Mesothelial cell of epicardium (in vitro differentiated cells): Measurements from ENCODE around the gene SV2A. TPM values are rescaled to one million over a fixed set of nuclear protein-coding genes. Genes with fewer than 3 reads are reported as not detected.
A peak's percentile ranks its signal among the peaks of the same experiment; 100 is the strongest.
"Not testable (repeated sequence)": the region's sequence is repeated elsewhere in the genome, so short reads cannot be mapped to it uniquely, and the experiment has no call there.

Source experiments
- DNase-seq, 2 experiments: peaks; one replicate each; pipeline ENCODE4 v3.0.0; 2021; ENCODE audit warnings: low spot score in 2 of 2; ENCODE audit not compliant: unreplicated experiment in 2 of 2
- H3K27ac Mint-ChIP-seq: 2 replicates; pipeline ENCODE4 v1.8.0; 2021; ENCODE audit warnings: mixed read lengths
- H3K27me3 Mint-ChIP-seq: 2 replicates; pipeline ENCODE4 v1.8.0; 2021; ENCODE audit warnings: low read depth, mixed read lengths
- H3K36me3 Mint-ChIP-seq: 2 replicates; pipeline ENCODE4 v1.8.0; 2021; ENCODE audit warnings: mixed read lengths
- H3K4me1 Mint-ChIP-seq: 2 replicates; pipeline ENCODE4 v1.8.0; 2021; ENCODE audit warnings: mixed read lengths
- H3K4me3 Mint-ChIP-seq: 2 replicates; pipeline ENCODE4 v1.8.0; 2021; ENCODE audit warnings: mild to moderate bottlenecking, moderate library complexity, mixed read lengths
- H3K9me3 Mint-ChIP-seq: 2 replicates; pipeline ENCODE4 v1.8.0; 2021; ENCODE audit warnings: mixed read lengths
- total RNA-seq: library from RNA; stranded (reverse); gene quantifications from 3 replicates; pipeline ENCODE4 v1.2.1, GENCODE V29; 2021
- TF ChIP-seq, protein P1 (sequence below): fragments of 200-600 bp; sonication (generic); IDR thresholded peaks from one replicate; pipeline ENCODE4 v1.5.0; 2021; ENCODE audit warnings: antibody characterized with exemption; ENCODE audit not compliant: unreplicated experiment

The SV2A gene
- total RNA-seq, 1 donor from 2014 or later, result 20.3 TPM

DNA sequence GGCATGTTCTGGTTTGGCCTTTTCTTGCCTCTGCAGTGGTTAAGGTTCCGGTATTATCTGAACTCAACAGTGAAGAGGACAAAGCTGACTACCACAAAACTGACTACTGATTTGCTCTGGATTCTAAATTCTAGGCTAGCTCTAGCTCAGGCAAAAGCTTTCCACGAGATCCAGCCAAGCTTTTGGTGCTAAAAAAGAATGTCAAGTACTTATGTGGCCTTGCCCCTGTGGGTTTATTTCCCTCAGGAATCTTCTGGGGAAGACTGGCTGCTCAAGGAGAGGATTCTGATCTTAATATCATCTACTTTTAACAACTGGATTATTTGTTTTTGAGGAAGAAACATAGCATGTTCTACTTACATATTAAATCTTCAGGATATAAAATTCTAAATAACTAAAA lies 45.1 kb upstream of the SV2A start:
- no peaks in the 10 kb centered on the region for H3K27me3 Mint-ChIP-seq
- no peak overlapping the region for H3K4me3 Mint-ChIP-seq
- H3K4me1 Mint-ChIP-seq, result no peaks in the 10 kb centered on the region
- peak overlapping the region; percentile 60 for H3K27ac Mint-ChIP-seq
- H3K9me3 Mint-ChIP-seq, result peaks cover 4% of the 10 kb centered on the region
- TF ChIP-seq, protein P1, sequence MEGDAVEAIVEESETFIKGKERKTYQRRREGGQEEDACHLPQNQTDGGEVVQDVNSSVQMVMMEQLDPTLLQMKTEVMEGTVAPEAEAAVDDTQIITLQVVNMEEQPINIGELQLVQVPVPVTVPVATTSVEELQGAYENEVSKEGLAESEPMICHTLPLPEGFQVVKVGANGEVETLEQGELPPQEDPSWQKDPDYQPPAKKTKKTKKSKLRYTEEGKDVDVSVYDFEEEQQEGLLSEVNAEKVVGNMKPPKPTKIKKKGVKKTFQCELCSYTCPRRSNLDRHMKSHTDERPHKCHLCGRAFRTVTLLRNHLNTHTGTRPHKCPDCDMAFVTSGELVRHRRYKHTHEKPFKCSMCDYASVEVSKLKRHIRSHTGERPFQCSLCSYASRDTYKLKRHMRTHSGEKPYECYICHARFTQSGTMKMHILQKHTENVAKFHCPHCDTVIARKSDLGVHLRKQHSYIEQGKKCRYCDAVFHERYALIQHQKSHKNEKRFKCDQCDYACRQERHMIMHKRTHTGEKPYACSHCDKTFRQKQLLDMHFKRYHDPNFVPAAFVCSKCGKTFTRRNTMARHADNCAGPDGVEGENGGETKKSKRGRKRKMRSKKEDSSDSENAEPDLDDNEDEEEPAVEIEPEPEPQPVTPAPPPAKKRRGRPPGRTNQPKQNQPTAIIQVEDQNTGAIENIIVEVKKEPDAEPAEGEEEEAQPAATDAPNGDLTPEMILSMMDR, result no peak
- H3K36me3 Mint-ChIP-seq, result peaks cover 56% of the 10 kb centered on the region
- DNase-seq, result no peak

DNA sequence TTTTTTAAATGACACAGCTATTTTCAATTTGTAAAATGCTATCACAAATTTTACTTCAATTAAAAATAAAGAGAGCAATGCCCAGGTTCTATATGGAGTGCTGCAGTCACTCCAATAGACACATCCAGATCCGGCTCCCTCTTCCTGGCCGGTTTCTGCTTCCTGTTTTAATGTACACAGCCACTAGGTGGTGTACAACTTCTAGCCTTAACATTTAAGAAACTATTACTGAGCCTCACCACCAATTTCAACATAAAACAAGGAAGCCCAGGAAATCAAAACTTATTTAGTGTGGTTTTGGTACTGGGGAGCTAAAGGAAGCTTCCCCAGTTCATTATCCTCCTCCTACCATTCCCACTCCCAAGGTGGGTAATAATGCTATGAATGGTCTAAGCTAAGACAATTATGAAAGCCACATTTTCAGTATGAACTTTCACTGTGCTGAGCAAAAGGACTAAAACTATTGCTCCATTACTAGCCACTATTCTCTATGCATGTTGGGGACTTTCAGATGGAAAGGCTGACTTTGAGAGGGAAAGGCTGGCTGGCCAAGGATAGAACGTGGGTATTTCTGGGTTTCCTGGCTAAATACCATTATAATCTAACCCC lies 44.5 kb upstream of the SV2A start:
- Mint-ChIP-seq H3K27ac (peak overlapping the region; percentile 60), H3K4me1 (no peaks in the 10 kb centered on the region), H3K27me3 (no peaks in the 10 kb centered on the region), H3K36me3 (peaks cover 60% of the 10 kb centered on the region), H3K9me3 (peaks cover 4% of the 10 kb centered on the region), H3K4me3 (no peak overlapping the region)
- TF ChIP-seq, protein P1, result peak; percentile 74
- DNase-seq, result no peak

DNA sequence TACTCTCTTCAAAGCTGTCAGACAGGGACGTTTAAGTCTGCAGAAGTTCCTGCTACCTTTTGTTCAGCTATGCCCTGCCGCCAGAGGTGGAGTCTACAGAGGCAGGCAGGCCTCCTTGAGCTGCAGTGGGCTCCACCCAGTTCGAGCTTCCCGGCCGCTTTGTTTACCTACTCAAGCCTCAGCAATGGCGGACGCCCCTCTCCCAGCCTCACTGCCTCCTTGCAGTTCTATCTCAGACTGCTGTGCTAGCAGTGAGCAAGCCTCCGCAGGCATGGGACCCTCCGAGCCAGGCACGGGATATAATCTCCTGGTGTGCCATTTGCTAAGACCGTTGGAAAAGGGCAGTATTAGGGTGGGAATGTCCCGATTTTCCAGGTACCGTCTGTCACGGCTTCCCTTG lies 39.9 kb upstream of the SV2A start:
- H3K27me3 Mint-ChIP-seq, DNase-seq, H3K4me3 Mint-ChIP-seq, H3K4me1 Mint-ChIP-seq, H3K27ac Mint-ChIP-seq: not testable (repeated sequence)
- Mint-ChIP-seq H3K9me3 (peaks cover 34% of the 10 kb centered on the region), H3K36me3 (peaks cover 76% of the 10 kb centered on the region)

DNA sequence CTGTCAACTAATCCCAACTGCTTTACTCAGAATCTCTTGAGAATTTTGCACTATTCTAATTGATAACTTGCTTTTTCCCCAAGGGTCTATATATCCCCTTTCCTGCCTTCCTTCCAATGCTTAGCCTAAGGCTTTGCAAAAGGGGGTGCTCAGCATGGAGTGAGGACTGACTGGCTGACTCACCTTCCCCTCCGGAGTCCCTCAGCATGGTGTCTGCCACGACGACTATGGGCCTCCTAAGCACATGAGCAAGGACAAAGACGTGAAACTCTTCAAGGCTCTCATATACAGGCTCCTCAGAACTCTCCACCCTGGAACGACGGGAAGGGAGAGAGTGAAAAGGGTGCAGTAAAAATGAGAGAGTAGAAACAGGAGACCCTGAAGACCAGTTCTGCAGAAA lies 32.3 kb upstream of the SV2A start:
- TF ChIP-seq, protein P1, result no peak
- Mint-ChIP-seq H3K4me3 (no peak overlapping the region), H3K36me3 (peaks cover 43% of the 10 kb centered on the region), H3K27ac (no peak overlapping the region), H3K4me1 (no peaks in the 10 kb centered on the region), H3K27me3 (no peaks in the 10 kb centered on the region), H3K9me3 (peaks cover 16% of the 10 kb centered on the region)
- no peak for DNase-seq

- TF ChIP-seq, protein P1, result no peak
- no peaks in the 10 kb centered on the region for H3K27me3 Mint-ChIP-seq
- H3K9me3 Mint-ChIP-seq, result no peaks in the 10 kb centered on the region
- peaks cover 5% of the 10 kb centered on the region for H3K4me1 Mint-ChIP-seq
- H3K36me3 Mint-ChIP-seq, result peaks cover 25% of the 10 kb centered on the region
- no peak overlapping the region for H3K4me3 Mint-ChIP-seq
- H3K27ac Mint-ChIP-seq, result no peak overlapping the region
- no peak for DNase-seq
These were observed 27.6 kb upstream of the SV2A start for GRCh38 chr1:149945206-149945605.

GRCh38 chr1:149942885-149943284 lies 25.2 kb upstream of the SV2A start:
- Mint-ChIP-seq H3K9me3 (no peaks in the 10 kb centered on the region), H3K36me3 (peaks cover 15% of the 10 kb centered on the region), H3K4me3 (no peak overlapping the region), H3K4me1 (peaks cover 18% of the 10 kb centered on the region), H3K27me3 (no peaks in the 10 kb centered on the region), H3K27ac (peak overlapping the region; percentile 73)
- TF ChIP-seq, protein P1, result no peak
- DNase-seq, result no peak
